ENCODE data around the gene RPH3AL.

Gene RPH3AL

DNA sequence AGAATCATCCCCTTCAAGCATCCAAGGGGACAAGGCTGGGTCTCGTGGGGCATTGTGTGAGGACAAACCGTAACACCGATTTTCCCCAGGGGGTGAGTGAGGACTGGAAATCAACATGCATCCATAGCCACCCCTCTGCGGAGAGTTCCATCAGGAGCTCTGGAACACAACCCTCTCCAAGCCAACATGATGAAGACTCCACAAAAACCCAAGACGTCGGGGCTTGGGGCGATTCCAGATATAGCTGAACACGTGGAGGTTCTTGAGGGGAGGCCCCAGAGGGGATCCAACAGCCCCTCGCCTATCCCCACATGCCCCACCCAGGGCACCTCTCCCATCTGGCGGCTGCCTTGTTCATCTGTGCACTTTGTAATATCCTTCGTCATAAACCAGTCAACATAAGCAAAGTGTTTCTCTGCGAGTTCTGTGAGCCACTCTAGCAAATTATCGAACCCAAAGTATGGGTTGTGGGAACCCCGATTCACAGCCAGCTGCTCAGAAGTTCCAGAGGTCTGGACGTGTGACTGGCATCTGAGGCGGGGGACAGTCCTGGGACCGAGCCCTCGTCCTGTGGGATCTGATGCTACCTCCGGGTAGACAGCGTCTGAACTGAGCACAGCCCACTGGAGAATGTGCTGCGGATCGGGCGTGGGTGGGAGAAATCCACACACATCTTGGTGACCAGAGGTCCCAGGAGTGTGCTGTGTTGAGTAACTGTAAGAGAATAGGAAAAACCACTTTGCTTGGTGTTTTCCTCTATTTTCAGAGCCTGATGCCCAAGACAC lies 55.5 kb downstream of the RPH3AL start:
- DNase-seq = no peak

DNA sequence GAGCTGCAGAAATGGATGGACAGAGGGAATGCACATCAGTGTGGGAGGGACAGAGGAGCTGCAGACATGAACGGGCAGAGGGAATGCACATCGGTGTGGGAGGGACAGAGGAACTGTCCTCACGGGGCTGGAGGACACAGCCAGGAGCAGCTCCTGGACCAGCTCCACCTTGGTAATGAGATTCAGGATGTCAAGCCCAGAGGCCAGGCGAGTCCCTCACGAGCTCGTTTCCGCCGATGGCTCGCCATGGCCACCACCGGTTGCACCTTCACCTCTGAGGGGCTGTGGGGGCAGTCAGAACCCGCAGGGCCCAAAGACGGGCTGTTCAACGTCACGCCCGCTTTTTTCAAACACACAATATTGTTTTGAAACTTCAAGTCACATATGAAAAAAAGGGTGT lies 56.2 kb downstream of the RPH3AL start:
- no peak for DNase-seq

DNA sequence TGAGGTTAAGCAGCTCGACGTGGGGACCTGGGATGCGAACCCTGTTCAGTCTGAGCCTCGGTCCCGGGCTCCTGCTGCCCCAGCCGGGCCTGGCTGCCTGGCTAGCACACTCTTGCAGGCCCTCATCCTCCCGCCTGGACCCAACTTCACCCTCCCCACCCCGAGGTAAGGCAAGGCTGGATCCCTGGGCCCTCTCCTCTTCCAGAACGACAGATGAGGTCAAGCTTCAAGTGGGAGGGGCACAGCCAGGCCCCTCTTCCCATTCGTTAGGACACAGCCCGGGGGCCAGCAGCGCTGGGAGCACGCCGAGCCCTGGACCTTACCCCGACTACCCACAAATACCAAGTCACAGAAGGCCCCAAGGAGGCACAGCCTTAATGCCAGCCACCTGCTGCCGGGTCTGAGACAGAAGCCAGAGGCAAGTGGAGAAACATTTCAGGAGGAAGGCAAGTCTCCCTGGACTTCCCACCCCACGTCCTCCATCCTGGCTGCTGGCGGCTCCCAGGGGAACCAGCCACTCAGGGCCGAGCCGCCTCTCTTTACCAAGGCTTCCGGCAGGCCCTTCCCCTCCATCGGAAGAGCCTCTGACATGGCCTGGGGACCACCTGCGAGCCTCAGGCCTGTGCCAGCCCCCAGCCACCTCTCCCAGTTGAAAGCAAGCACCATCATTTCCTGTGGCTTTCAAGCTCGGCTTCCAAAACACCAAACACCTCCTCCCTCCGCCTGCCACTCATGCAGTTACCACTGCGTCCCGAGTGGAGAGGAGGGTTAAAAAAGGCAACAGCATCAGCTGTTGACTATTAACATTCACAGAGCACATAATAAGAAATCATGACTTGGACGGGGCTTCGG lies 59.9 kb downstream of the RPH3AL start:
- no peak for DNase-seq

DNA sequence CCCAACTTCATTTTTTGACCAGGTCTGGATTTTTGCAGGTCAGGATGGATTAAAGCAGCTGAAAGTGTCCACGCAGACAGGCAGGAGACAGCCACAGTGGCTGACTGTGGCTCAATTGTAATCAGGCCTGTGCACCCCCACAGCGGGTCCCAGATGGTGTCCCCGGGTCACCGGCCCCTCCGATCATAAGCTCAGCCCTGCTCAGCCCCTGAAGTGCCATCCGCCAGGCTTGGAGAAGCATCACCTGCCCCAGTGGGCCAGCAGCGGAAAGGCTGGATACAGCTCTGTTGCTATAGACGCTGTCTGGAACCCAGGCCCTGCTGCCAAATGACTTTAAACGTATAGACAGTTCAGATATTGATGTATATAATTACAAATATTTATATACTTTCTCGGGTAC lies 60.6 kb downstream of the RPH3AL start:
- DNase-seq = no peak

DNA sequence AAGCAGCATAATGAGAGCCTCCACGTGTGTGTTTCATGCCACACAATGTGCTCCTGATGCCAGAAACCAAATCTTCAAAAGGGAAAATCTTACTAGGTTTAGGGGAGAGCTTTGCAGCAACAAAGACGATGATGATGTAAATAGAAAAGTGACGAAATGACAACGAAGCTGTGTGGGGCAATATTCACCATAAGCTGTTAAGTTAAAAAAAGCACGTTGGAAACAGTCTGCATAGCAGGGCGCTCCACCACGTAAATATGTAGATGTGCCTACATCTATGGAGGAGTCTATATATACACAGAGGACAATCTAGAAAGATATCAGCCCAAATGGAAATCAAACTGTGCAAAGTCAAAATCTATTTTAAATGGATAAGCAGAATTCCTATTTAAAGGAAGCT lies 61.0 kb downstream of the RPH3AL start:
- no peak for DNase-seq

DNA sequence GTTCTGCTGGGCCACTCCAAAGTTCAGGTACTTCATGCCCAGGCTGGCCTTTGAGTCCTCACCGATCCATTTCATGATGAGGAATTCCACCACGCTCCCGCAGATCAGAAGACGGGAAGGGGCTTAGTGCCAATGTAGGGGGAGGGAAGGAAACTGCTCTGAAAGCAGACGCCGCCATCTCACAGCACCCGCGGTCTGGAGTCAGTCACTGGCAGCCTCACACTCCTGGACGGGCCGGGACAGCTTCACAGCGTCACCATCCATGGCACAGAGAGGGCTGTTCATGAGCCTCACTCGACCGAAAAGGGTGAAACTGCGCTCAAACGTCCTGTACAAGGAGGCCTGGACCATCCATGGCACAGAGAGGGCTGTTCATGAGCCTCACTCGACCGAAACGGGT lies 62.0 kb downstream of the RPH3AL start:
- DNase-seq = no peak

DNA sequence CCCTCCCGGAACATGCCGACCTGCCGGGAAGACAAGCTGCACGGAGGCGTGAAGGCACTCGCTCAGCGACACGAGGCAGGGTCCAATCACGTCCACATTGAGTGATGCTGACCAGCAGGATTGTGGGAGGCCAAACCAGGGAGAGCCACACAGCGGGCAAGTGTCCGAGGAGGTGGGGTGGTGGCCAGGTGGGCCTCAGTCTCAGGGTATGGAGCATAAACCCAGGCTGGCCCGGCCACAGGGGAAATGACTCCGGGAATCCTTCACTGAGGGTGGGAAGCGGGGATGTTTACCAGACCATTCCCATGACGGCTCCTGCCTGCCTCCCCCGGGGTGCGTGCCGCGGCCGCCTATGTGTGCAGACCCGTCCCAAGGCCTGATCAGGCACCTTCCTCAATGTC lies 62.5 kb downstream of the RPH3AL start:
- DNase-seq = no peak

DNA sequence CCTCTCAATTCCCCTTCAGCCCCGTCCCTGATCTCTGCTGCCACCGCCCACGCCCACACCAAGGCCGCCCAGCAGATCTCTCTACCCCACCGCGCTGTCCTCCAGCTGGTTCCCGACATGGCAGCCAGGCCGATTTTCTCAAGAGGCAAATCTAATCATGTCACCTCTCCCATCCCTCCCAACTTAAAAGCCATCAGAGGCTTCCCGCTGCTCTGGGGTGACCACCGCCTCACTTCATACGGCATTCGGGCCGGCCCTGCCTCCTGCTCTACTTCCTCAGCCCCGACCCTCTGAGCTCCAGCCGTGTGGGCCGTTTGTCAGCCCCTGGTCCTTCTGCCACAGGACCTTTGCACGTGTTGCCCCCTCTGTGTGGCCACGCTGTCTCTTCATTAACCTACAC lies 63.2 kb downstream of the RPH3AL start:
- no peak for DNase-seq

DNA sequence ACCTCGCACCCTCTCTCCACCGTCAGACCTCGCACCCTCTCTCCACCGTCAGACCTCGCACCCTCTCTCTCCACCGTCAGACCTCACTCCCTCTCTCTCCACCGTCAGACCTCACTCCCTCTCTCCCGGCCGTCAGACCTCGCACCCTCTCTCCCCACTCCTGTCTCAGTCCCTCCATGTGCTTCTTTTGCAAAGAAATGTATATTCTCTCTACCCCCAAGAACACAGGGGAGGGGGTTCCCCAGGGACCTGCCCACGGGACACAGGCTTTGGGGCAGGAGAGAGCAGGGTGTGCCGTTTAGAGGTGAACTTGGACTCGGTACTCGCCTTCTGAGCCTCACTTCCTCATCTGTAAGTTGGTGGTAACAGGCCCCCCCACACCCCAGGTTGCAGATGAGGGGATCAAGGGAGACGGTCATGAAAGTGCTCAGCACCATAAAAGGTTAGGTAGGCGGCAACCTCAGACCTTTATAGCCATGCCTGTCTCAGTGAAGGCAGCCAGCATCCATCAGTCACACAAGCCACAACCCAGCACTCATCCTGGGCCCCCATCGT lies 63.7 kb downstream of the RPH3AL start:
- DNase-seq = no peak

DNA sequence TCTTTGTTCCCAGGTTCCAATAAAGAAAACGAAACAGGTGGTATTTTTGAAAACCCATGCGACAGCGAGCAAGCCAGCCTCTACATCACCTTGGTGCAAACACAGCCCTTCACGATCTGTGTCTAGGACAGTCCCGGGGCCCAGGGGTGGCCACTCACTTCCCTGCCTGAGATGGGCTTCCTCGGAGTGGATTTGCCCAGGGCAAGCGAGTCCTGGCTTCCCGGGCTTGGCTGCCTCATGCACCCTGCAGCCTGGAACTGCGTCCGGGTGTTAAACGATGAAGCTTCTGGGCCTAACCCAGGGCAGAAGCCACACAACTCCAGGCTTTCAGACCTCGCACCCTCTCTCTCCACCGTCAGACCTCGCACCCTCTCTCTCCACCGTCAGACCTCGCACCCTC lies 66.0 kb downstream of the RPH3AL start:
- DNase-seq = no peak

DNA sequence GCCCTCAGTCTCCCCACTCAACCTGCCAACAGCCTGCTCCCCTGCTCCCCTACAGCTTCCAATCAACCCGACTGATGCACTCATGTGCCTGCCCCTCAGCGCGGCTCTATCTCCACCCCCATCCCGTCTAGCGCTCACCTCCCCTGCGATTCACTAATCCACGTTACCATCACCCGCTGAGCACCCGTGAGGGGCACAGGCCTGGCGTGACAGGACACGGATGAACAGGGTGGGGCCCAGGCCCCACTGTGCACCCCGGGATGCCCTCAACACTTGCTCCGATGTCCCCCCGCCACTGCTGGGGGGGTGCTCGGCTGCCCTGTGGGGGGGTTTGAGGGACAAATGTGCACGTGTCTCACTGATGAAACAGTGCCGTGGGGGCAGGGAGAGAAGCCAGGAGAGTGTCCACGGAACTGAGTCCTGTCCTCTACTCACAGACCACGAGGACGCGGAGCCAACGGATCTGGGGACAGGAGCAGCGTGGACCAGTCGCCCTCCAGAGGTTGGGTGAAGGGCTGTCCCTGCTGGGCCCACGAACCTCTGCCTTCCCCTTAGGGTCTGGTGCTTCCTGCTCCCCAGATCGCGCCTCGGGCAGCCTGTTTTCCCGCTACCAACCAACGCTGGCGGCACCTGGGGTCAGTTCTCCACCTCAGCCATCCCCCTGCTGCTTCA lies 66.7 kb downstream of the RPH3AL start:
- no peak for DNase-seq

DNA sequence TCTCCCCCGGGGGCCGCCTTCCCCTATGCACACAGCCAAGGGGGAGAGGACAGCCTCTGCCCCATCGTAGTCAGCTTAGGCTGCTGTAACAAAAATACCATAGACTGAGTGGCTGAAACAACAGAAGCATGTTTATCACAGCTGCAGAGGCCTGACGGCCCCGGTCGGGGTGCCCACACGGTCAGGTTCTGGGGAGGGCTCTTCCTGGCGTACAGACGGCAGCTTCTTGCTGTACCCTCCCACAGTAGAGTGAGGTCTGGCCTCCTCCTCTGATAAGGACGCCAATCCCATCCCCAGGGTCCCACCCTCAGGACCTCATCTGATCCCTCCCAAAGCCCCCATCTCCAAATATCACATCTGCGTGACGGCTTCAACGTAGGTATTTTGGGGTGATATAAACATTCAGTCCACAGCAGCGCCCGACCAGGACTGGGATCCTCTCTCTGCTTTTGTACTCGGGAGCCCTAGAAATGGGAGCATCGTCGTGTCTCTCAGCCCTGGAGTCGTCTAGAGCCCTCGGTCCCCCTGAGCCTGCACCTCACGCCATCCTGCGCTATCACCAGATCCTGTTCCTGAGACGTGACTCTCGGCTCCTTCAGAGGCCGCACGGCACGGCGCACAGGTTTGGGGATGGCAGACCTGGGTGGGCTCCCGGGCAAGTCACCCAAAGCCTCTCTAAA lies 67.8 kb downstream of the RPH3AL start:
- DNase-seq = no peak

DNA sequence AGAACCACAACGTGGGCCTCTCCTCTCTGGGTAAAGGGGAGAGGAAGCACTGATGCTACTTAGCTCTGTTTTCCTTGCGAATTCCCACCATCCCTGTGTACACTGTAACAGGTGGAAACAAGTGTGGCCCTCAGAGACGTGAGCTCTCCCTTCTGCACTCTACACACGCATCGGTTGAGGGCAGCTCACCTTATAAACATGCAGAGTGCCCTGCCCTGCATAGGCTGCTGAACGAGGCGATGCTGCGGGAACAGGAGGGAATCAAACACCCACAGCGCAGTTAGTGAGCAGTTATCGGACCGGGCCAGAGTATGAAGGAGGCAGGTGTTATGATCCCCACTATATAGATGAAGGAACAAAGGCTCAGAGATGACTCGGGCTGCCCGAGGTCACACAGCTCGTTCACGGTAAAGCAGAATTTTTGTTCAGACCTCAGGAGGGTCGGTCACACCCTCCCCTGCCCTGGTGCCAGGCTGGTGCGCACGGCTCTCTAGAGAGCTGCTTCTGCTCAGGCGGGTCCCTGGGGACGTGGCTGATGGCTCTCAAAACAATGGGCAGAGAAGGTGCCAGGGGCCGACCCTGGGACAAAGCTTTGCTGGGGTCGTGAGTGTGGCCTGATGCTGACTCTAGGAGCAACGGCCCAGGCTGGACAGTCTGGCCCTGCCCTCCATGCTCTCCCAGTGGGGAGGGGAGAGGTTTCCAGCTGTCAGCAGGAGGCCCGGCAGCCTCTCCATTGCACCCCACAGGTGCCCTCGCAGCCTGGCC lies 68.5 kb downstream of the RPH3AL start:
- no peak for DNase-seq

DNA sequence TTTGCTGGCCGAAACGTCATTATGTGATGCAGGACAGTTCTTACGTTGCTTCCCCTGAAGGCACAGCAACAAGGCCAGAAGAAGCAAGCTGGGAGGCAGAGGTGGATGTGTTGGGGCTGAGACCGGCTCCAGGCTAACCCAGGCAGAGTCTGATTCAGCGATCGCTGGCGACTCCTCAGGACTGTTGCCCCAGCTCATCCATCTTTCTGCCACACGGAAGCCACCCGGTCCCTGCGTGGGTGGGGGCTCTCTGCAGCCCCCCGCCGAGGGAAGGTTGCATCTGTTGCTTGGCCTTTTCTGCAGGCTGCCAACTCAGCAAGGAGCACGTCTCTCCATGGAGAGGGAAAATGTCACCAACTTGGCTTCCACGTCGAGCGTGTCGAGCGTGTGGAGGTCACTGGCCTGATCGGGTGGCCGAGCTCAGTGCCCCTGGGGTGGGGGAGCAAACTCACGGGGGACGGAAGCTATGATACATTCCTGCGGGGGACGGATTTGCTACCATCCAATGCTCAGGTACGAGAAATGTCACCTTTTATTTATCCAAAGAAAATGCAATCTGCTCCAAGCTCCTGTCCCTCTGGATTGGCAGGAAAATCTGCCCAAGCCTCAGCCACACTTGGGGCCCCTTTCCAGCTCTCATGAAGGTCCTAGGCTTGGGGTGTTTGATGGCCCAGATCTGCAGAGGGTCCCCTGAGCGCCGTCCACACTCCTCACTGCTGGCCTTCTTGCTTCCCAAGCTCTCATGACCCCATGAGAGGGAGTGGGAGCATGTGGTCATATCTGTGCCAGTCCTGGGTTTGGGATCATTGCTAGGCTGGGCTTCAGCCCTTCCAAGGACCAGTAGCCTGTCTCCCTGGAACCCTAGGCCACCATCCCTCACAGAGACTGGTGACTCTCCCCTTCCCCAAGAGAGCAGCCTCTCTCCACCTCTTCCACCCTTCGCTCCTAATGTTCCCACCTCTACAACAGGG lies 69.4 kb downstream of the RPH3AL start:
- DNase-seq = no peak

DNA sequence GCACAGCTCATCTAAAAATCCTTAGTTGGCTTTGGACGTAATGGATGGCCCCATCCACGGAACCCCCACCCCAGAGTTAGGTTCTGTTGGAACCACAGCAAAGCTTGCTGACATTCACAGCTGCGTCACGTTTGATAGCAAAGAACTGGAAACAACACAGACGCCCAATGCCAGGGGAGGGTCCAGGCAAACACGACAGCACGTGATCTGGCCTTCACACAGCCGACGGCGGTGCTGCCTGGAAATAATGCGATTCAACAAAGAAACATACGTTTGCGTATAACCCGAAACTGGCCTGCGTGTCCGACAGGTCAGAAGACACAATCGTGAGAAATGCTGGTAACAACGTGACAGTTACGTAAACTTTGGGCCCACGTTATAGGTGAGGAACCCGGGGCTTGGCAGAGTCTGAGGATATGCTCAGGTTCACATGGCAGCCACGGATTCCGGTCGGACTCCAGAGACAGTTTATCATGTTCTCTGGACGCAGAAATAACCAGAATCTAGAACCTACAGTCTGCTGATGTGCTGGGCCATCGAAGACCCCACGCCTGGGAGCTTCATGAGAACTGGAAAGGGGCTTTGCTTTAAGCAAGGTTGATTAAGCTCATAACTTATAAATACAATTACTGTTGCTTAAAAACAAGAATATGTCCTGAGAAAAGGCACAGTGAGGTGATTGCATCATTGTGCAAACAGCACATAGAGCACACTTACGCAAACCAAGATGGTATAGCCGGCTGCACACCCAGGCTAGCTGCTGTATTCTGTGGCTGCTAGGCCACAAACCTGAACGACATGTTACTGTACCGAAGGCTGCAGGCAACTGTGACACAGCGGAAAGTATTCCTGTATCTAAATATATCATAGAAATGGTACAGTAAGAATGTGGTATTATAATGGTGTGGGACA lies 70.4 kb downstream of the RPH3AL start:
- DNase-seq = no peak

DNA sequence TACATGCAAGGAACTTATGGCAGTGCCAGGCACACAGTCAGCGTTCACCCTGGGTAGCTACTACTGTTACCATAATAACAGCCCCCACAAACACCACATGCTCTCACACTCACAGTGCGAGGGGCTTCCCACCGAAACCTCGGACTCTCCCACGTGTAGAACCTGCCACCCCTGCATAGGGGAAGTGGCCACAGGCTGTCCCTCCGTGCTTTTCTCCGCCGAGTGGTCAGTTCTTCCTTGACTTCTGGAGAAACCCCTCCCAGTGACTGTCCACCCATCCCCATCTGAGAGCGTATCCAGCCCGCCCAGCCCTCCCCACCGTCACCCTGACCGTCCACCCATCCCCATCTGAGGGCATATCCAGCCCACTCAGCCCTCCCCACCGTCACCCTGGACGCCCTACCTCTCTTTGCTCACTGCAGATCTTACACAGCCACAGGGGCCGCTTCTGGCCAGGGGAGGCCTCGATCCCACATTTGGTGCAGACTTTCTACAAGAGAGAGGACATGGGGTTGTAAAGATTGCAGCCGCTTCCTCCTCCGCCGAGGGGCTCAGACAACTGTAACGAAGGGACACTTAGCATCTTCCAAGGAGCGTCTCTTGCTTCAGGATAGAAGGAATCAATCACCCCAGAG lies 71.1 kb downstream of the RPH3AL start:
- DNase-seq = no peak

DNA sequence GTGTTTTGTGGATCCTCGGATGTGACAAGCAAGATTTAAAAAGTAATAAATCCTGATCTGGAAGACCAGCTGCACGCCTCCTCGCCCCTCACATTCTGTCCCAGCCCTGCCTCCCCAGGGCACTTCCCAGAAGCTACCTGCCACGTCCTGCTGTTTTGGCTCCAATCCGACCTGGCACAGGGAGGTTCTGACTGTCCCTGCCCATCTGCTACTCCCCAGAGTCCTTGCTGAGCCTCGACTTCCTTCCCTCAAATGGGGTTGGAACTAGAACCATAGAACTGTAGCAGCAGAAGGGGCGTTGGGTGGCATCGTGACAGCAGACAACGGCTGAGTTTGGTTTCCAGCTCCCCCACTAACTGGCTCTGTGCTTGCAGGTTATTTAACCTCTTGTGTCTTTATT lies 71.7 kb downstream of the RPH3AL start:
- DNase-seq = no peak

DNA sequence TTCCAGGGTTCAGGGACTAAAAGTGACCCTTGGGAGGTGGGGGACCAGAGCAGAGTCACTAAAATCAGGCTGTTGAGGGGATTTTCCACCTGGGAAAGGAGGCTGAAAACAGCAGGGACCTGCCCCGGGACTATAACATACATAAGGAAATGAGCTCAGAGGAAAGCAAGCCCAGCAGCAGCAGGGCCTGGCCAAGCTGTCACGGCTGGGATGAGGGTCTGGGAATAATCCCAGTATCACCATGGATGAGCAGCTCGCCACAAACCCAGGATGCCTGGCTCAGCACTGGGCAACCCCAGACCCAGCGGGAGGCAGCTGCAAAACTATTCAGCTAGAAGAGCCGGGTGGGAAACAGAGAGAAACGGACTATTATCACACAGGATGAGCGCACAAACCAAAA lies 72.4 kb downstream of the RPH3AL start:
- DNase-seq = no peak

DNA sequence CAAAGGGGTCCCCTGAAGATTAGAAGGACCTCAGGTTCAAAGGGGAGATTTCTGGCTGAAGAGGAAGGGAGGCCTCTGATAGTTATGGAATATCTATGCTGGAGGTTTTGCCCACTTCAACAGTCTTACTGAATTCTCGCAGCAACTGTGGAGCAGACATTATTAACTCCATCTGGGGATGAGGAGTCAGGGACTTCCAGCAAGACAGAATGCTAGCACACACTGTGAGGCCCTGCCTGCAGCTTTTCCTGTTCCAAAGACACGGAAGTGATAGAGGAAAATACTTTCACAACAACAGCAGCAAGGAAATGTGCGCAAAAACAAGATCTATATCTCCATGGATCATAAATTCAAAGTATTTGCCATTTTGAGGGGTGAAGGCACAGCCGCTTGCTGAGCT lies 72.8 kb downstream of the RPH3AL start:
- no peak for DNase-seq
